Endothelial cell (in vitro differentiated cells): ENCODE measurements around the gene CHCHD10. TPM values are rescaled to one million over a fixed set of nuclear protein-coding genes. Genes with fewer than 3 reads are reported as not detected.

Experiments used
- DNase-seq: peaks from one replicate; pipeline ENCODE4 v3.0.0; 2021; ENCODE audit warnings: low spot score
- H3K27ac Mint-ChIP-seq: one replicate; pipeline ENCODE4 v1.8.0; 2021; ENCODE audit warnings: mixed read lengths, inconsistent platforms; ENCODE audit not compliant: unreplicated experiment
- H3K27me3 Mint-ChIP-seq: one replicate; pipeline ENCODE4 v1.8.0; 2021; ENCODE audit warnings: mild to moderate bottlenecking, moderate library complexity, mixed read lengths, inconsistent platforms; ENCODE audit not compliant: unreplicated experiment
- H3K36me3 Mint-ChIP-seq: one replicate; pipeline ENCODE4 v1.8.0; 2021; ENCODE audit warnings: mild to moderate bottlenecking, low read depth, mixed read lengths, inconsistent platforms; ENCODE audit not compliant: unreplicated experiment
- H3K4me1 Mint-ChIP-seq: one replicate; pipeline ENCODE4 v1.8.0; 2021; ENCODE audit warnings: mild to moderate bottlenecking, mixed read lengths, inconsistent platforms; ENCODE audit not compliant: unreplicated experiment
- H3K4me3 Mint-ChIP-seq: one replicate; pipeline ENCODE4 v1.8.0; 2021; ENCODE audit warnings: mild to moderate bottlenecking, mixed read lengths, inconsistent platforms; ENCODE audit not compliant: unreplicated experiment
- H3K9me3 Mint-ChIP-seq: one replicate; pipeline ENCODE4 v1.8.0; 2021; ENCODE audit warnings: mixed read lengths, inconsistent platforms; ENCODE audit not compliant: unreplicated experiment
- total RNA-seq: library from RNA; stranded (reverse); fragmentation: NEBNext Ultra II Directional; extraction: Animal tissue kit (Norgen Biotek cat#: 25700); gene quantifications from one replicate; pipeline ENCODE4 v1.2.1, GENCODE V29; 2021; ENCODE audit not compliant: unreplicated experiment
- TF ChIP-seq, protein P1 (sequence below): fragments of 200-600 bp; sonication (generic); IDR thresholded peaks from one replicate; pipeline ENCODE4 v1.5.0; 2021; ENCODE audit warnings: antibody characterized with exemption; ENCODE audit not compliant: unreplicated experiment

CHCHD10 gene
- total RNA-seq, 1 donor from 2014 or later: 55.8 TPM

GRCh38 chr22:23787910-23788309, 20.1 kb upstream of the CHCHD10 start:
- peaks cover 3% of the 10 kb centered on the region for H3K27me3 Mint-ChIP-seq
- H3K27ac Mint-ChIP-seq: no peak overlapping the region
- DNase-seq: no peak
- no peaks in the 10 kb centered on the region for H3K9me3 Mint-ChIP-seq
- H3K4me3 Mint-ChIP-seq: peak overlapping the region; percentile 95
- peaks cover 6% of the 10 kb centered on the region for H3K36me3 Mint-ChIP-seq
- H3K4me1 Mint-ChIP-seq: peaks cover 11% of the 10 kb centered on the region
- TF ChIP-seq, protein P1, sequence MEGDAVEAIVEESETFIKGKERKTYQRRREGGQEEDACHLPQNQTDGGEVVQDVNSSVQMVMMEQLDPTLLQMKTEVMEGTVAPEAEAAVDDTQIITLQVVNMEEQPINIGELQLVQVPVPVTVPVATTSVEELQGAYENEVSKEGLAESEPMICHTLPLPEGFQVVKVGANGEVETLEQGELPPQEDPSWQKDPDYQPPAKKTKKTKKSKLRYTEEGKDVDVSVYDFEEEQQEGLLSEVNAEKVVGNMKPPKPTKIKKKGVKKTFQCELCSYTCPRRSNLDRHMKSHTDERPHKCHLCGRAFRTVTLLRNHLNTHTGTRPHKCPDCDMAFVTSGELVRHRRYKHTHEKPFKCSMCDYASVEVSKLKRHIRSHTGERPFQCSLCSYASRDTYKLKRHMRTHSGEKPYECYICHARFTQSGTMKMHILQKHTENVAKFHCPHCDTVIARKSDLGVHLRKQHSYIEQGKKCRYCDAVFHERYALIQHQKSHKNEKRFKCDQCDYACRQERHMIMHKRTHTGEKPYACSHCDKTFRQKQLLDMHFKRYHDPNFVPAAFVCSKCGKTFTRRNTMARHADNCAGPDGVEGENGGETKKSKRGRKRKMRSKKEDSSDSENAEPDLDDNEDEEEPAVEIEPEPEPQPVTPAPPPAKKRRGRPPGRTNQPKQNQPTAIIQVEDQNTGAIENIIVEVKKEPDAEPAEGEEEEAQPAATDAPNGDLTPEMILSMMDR: no peak

DNA sequence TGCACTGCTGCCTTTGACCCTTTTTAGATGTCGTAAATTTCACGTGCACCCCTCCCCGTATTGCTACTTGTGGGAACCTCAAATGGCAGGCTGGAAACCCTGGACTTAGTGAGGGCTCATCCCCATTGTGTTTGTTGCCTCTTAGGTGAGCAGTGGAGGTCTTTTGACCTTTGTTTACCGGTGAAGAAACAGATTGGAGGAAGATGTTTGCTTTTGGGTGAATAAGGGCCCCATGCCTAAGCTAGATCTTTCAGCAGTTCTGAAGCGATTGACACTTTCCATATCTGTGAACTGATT, 19.8 kb upstream of the CHCHD10 start:
- Mint-ChIP-seq H3K9me3 (no peaks in the 10 kb centered on the region), H3K4me3 (peak overlapping the region; percentile 95), H3K4me1 (peaks cover 11% of the 10 kb centered on the region), H3K27ac (peak overlapping the region; percentile 84), H3K27me3 (peaks cover 3% of the 10 kb centered on the region), H3K36me3 (peaks cover 3% of the 10 kb centered on the region)
- DNase-seq: no peak
- TF ChIP-seq, protein P1: no peak

DNA sequence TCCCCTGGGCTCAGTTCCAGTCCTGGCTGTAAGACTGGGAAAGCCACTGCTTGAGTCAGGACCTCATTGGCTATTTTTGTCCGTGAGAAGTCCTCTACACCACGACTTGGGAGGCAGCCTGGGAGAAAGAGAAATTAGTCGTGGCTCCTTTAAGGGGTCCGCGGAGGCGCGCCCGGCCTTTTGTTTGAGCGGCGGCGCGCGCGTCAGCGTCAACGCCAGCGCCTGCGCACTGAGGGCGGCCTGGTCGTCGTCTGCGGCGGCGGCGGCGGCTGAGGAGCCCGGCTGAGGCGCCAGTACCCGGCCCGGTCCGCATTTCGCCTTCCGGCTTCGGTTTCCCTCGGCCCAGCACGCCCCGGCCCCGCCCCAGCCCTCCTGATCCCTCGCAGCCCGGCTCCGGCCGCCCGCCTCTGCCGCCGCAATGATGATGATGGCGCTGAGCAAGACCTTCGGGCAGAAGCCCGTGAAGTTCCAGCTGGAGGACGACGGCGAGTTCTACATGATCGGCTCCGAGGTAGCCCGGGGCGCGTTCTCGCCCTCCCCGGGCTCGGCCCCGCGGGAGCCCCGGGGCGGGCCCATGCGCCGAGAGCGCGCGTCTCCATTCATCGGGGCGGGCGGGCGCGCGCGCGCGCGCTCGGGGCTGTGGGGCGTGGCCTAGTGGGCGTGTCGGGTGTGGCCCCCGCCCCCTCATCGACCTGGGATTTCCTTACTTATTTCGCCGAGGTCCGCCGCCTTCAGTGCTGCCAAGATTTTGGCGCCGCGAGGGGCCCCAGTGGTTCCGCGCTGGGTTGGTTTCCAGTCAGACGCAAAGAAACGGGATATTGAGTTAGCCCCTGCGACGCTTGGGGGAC, 19.2 kb upstream of the CHCHD10 start, which contains the start of gene SMARCB1:
Gene SMARCB1, plus strand, starts transcription at position 215 of the 848 bp plus-strand sequence. Its CDS starts 204 bp downstream, at position 419.
- TF ChIP-seq, protein P1: no peak
- Mint-ChIP-seq H3K9me3 (no peaks in the 10 kb centered on the region), H3K4me1 (peaks cover 11% of the 10 kb centered on the region), H3K36me3 (no peaks in the 10 kb centered on the region), H3K27ac (peak within 1 kb of the TSS; percentile 84), H3K27me3 (peaks cover 3% of the 10 kb centered on the region), H3K4me3 (peak within 1 kb of the TSS; percentile 95)
- DNase-seq: peak; percentile 92

DNA sequence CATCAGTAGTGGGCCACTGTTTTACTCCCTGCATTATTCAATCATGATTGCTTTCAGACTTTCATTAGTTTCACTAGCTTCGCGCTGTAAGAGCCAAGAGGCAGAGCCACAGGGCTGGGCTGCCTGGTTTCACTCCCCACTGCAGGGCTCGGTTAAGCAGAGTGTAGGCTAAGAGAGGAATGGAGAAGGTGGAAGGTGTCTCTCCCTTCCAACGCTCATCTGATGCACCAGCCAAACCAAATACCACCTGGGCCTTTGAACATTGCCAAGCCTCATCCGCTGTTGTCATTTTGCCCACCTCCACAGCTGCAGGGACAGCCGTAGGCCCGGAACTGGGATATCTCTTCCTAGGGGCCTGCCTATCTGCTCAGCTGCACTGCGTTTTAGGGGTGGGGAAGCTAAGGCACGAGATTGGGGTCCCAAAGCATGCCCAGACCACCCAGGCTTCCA, 18.5 kb upstream of the CHCHD10 start:
- Mint-ChIP-seq H3K27me3 (peaks cover 3% of the 10 kb centered on the region), H3K4me1 (peaks cover 11% of the 10 kb centered on the region), H3K4me3 (peak overlapping the region; percentile 83), H3K27ac (peak overlapping the region; percentile 83), H3K9me3 (no peaks in the 10 kb centered on the region), H3K36me3 (no peaks in the 10 kb centered on the region)
- DNase-seq: no peak
- TF ChIP-seq, protein P1: no peak

DNA sequence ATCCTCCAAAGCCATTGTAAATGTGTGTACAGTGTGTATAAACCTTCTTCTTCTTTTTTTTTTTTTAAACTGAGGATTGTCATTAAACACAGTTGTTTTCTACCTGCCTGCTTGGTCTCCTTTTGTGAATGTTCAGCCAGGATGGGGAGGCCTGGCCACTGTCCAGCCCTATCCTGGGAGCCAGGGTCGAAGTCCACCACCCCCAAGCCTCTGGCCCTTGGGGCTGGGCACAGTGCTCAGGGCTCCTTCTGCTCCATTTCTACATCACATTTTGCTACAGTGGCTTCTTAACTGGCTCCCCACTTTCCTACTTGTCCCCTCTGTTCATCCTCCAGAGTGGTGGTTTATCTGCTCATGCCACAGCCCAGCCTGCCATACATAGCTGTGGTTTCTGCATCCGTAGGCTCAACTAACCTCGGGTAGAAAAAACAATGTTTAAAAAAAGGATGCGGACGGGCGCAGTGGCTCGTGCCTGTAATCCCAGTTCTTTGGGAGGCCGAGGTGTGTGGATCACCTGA, 16.5 kb upstream of the CHCHD10 start:
- TF ChIP-seq, protein P1: no peak
- Mint-ChIP-seq H3K9me3 (no peaks in the 10 kb centered on the region), H3K4me3 (no peak overlapping the region), H3K36me3 (no peaks in the 10 kb centered on the region), H3K27ac (no peak overlapping the region), H3K27me3 (peaks cover 3% of the 10 kb centered on the region), H3K4me1 (peaks cover 11% of the 10 kb centered on the region)
- no peak for DNase-seq
